ENCODE results near the gene BTC. TPM values are rescaled to one million over a fixed set of nuclear protein-coding genes. Genes with fewer than 3 reads are reported as not detected.

Gene BTC
- total and polyA plus RNA-seq, 2 of the 13 experiments (the other 11 are each of a cell fraction or from before 2014, with no cell fraction given): not detected

- TF ChIP-seq BCL6 (CRISPR knock-in tag; IDR thresholded peaks at IDR 0.05): no peak
- TF ChIP-seq MLLT10 (CRISPR knock-in tag; IDR thresholded peaks at IDR 0.05): no peak
Measured at GRCh38 chr4:74764119-74764518, 30.2 kb downstream of the BTC start (continued).

GRCh38 chr4:74758551-74759145 is 35.7 kb downstream of the BTC start:
- Histone ChIP-seq H3K9ac (ENCODE audit: insufficient read depth, low read depth, low read length) (no peak overlapping the region), H3K27me3 (ENCODE audit: control insufficient read depth in 1 of 2, insufficient read depth in 2 of 2, low read length in 2 of 2) (peaks cover 0 to 8% of the 10 kb centered on the region in 2 experiments; a peak in 3 of 5 replicates), H3K27ac (ENCODE audit: extremely low read length, insufficient read depth, low read length) (no peak overlapping the region), H3K9me3 (ENCODE audit: low read length) (no peaks in the 10 kb centered on the region), H3K79me2 (ENCODE audit: insufficient read depth, low read length) (no peaks in the 10 kb centered on the region), H3K36me3 (replicated peaks in 1 of 2; ENCODE audit: control insufficient read depth in 1 of 2, insufficient read depth in 2 of 2, low read length in 2 of 2) (no peaks in the 10 kb centered on the region), H3K4me1 (ENCODE audit: insufficient read depth, low read length) (no peaks in the 10 kb centered on the region), H4K20me1 (ENCODE audit: insufficient read depth, low read length) (no peaks in the 10 kb centered on the region), H3K4me2 (ENCODE audit: low read depth, low read length) (no peak overlapping the region), H2AFZ (ENCODE audit: low read length) (no peak overlapping the region), H3K4me3 (replicated peaks in 1 of 3; ENCODE audit: insufficient read depth in 1 of 3, low read depth in 2 of 3, low read length in 3 of 3) (no peak overlapping the region)
- no TSS peak for BruUV-seq (replicated peaks)
- ChIA-PET POLR2A (no interaction called here), CTCF (ENCODE audit: low intra/inter-chr PET ratio, low total read pairs) (no interaction called here)
- FAIRE-seq (no peak), DNase-seq (ENCODE audit: low spot score) (no peak), ATAC-seq (no peak)
- in situ Hi-C loops (cut with HindIII; ENCODE audit: extremely low pct_ligation_motif_present, low pct_unique_long_range_greater_than_20kb) (no loop called here), intact Hi-C loops (cut with micrococcal nuclease; ENCODE audit: unreplicated experiment) (no loop called here)
- WGBS (ENCODE audit: low lambda C conversion rate): 19% methylated on average over 5 of the region's 5 CpGs
- no peak for TF ChIP-seq ZNF484 (CRISPR knock-in tag; IDR thresholded peaks at IDR 0.05; ENCODE audit: borderline replicate concordance, low read depth)
- no peak for TF ChIP-seq PRPF4 (IDR thresholded peaks at IDR 0.05; ENCODE audit: low read depth, low read length, poor library complexity, severe bottlenecking)
- no peak for TF ChIP-seq ZNF335 (CRISPR knock-in tag; IDR thresholded peaks at IDR 0.05)
- TF ChIP-seq ZNF318 (CRISPR knock-in tag; IDR thresholded peaks at IDR 0.05): no peak
- no peak for TF ChIP-seq MBD4 (IDR thresholded peaks at IDR 0.05; ENCODE audit: borderline replicate concordance, low read length)
- TF ChIP-seq CSRNP2 (CRISPR knock-in tag; conservative IDR thresholded peaks at IDR 0.05; ENCODE audit: low read depth): no peak
- TF ChIP-seq MYNN (CRISPR knock-in tag; IDR thresholded peaks at IDR 0.05; ENCODE audit: low read depth): no peak
- TF ChIP-seq HOXA5 (CRISPR knock-in tag; IDR thresholded peaks at IDR 0.05): no peak
- TF ChIP-seq ZNF770 (CRISPR knock-in tag; IDR thresholded peaks at IDR 0.05): no peak
- no peak for TF ChIP-seq PHB2 (IDR thresholded peaks at IDR 0.05; ENCODE audit: partially characterized antibody)
